ENCODE measurements around the gene SLC9A6. TPM values are rescaled to one million over a fixed set of nuclear protein-coding genes. Genes with fewer than 3 reads are reported as not detected.
A peak's percentile ranks its signal among the peaks of the same experiment; 100 is the strongest.
"Not testable (repeated sequence)": the region's sequence is repeated elsewhere in the genome, so short reads cannot be mapped to it uniquely, and the experiment has no call there.

The SLC9A6 gene
- total and polyA plus RNA-seq, 11 donors: 10.6 to 23.2 (median 15.6) TPM

DNA sequence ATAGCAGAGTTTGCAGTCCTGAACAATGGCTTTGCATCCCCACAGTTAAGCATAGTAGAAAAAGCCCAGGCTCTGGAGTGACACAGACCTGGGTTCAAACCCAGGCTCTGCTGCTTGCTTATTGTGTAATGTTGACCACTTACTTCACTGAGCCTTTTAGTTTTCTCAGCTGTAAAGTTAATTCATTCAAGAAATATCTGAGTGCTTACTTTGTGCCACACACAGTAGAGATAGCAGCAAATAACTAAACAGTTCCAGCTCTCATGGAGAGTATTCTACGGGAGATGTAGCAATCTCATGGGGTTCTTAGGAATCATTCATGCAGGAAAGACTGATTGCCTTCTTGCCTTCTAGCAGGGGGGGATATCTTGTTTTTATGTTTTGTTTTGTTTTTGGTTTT lies 63.2 kb downstream of the SLC9A6 start:
- ATAC-seq (peak in 1 of 4 donors; percentile 33), DNase-seq (no peak)
- H3K4me3 ChIP-seq: no peak overlapping the region
- H3K9me3 ChIP-seq: no peaks in the 10 kb centered on the region
- no peak for TF ChIP-seq POLR2A (IDR thresholded peaks at IDR 0.05)
- TF ChIP-seq, protein P1, sequence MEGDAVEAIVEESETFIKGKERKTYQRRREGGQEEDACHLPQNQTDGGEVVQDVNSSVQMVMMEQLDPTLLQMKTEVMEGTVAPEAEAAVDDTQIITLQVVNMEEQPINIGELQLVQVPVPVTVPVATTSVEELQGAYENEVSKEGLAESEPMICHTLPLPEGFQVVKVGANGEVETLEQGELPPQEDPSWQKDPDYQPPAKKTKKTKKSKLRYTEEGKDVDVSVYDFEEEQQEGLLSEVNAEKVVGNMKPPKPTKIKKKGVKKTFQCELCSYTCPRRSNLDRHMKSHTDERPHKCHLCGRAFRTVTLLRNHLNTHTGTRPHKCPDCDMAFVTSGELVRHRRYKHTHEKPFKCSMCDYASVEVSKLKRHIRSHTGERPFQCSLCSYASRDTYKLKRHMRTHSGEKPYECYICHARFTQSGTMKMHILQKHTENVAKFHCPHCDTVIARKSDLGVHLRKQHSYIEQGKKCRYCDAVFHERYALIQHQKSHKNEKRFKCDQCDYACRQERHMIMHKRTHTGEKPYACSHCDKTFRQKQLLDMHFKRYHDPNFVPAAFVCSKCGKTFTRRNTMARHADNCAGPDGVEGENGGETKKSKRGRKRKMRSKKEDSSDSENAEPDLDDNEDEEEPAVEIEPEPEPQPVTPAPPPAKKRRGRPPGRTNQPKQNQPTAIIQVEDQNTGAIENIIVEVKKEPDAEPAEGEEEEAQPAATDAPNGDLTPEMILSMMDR (IDR thresholded peaks at IDR 0.05): no peak
- no peak overlapping the region for H3K27ac ChIP-seq
- H3K27me3 ChIP-seq: no peaks in the 10 kb centered on the region
- 88 to 94% (median 92%) methylated on average over 1 of the region's 1 CpG for WGBS, 4 donors
- intact Hi-C loops (cut with DNase I): no loop called here
- peaks cover 0 to 12% (median 0%) of the 10 kb centered on the region in 9 donors for H3K36me3 ChIP-seq
- H3K4me1 ChIP-seq: peaks cover 0 to 4% (median 0%) of the 10 kb centered on the region in 12 donors

DNA sequence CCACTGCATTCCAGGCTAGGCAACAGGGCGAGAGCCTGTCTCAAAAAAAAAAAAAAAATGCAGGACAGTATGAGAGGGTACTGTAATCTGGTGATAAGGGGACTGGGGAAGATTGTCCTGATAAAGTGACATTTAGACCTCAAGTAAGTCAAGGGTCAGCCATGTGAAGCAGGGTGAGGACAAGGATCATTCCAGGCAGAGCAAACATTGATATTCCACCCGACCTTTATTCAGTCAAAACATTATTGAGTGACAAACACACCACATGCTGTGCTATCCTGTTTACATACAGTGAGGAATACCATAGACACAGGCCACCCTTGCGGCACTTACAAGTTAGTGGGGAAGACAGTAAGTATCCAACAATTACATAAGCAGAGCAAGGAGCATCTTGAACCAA lies 64.4 kb downstream of the SLC9A6 start:
- intact Hi-C loops (cut with DNase I): loop anchor here in 1 of 10 donors (10.0 kb wide), 1 partner anchor 75 kb away; no protein-coding TSS in a partner anchor

DNA sequence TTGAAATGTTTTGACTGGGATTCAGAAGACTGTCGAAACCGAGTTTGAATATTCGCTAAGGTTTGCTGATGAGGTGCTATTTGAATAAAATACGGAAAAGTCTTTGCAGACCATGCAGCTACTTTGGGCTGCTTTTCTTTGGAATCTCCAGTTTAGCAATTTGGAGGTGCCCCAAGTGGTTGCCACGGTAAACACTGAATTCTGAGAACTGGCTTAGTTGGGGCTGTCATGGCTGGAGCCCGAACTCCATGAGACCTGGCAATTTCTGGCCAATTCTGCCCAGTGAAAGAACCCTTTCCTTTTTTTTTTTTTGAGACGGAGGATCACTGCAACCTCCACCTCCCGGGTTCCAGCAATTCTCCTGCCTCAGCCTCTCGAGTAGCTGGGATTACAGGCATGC lies 65.6 kb downstream of the SLC9A6 start:
- H3K4me3 ChIP-seq, H3K36me3 ChIP-seq, H3K27me3 ChIP-seq, H3K27ac ChIP-seq, H3K9me3 ChIP-seq, DNase-seq, ATAC-seq: not testable (repeated sequence)
- H3K4me1 ChIP-seq: peaks cover 0 to 12% (median 0%) of the 10 kb centered on the region in 12 donors
- intact Hi-C loops (cut with DNase I): loop anchor here in 1 of 10 donors (10.0 kb wide), 1 partner anchor 74 kb away; no protein-coding TSS in a partner anchor
- WGBS, 4 donors: 77 to 91% (median 88%) methylated on average over 6 to 9 of the region's 9 CpGs

More for the DNA sequence above, 64.4 kb downstream of the SLC9A6 start:
- Histone ChIP-seq H3K9me3 (no peaks in the 10 kb centered on the region), H3K27ac (no peak overlapping the region), H3K4me3 (no peak overlapping the region), H3K4me1 (peaks cover 0 to 4% (median 0%) of the 10 kb centered on the region in 12 donors), H3K36me3 (peaks cover 0 to 7% (median 0%) of the 10 kb centered on the region in 9 donors), H3K27me3 (no peaks in the 10 kb centered on the region)
- TF ChIP-seq, protein P1 (IDR thresholded peaks at IDR 0.05): no peak
- no peak for TF ChIP-seq POLR2A (IDR thresholded peaks at IDR 0.05)
- 61 to 94% (median 84%) methylated on average over 3 of the region's 3 CpGs for WGBS, 4 donors
- DNase-seq (no peak), ATAC-seq (no peak)

DNA sequence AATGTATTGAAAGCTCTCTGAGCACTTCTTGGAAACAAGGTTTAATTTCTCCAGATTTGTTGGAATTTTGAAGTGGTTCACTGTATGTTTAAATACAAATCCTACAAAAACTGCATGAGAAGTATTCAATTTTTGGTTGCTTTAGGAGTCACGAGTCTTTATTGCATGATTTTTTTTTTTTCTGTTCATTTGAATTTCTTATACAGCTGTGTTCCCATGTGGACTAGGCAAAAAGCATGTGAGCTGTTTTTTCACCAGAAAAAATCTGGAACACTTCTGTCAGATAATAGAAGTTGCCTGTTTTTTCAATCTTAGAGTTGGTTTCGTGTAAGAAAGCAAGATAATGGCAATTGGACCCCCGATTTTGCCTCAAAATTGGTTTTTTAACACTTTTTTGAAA lies 66.4 kb downstream of the SLC9A6 start:
- H3K27ac ChIP-seq: peak overlapping the region in 1 of 12 donors; percentile 18
- no peak for ATAC-seq
- H3K36me3 ChIP-seq: no peaks in the 10 kb centered on the region
- no peaks in the 10 kb centered on the region for H3K27me3 ChIP-seq
- 55 to 79% (median 65%) methylated on average over 3 of the region's 3 CpGs for WGBS, 4 donors
- no peak for DNase-seq
- TF ChIP-seq, protein P1 (IDR thresholded peaks at IDR 0.05): no peak
- no peak for TF ChIP-seq POLR2A (IDR thresholded peaks at IDR 0.05)
- peaks cover 0 to 17% (median 0%) of the 10 kb centered on the region in 12 donors for H3K4me1 ChIP-seq
- intact Hi-C loops (cut with DNase I): loop anchor here in 1 of 10 donors (10.0 kb wide), 1 partner anchor 73 kb away; no protein-coding TSS in a partner anchor
- no peaks in the 10 kb centered on the region for H3K9me3 ChIP-seq
- no peak overlapping the region for H3K4me3 ChIP-seq
